HG03439 (cell line): ENCODE results near the gene HNRNPF.

ENCODE experiments used
- ATAC-seq: cut with Tn5 transposase; IDR thresholded peaks from one replicate; pipeline ENCODE4 v1.9.1; 2021; ENCODE audit warnings: mild to moderate bottlenecking, moderate library complexity; ENCODE audit not compliant: unreplicated experiment

Gene HNRNPF

GRCh38 chr10:43380610-43381222 lies 28.3 kb downstream of the HNRNPF start:
- ATAC-seq: no peak

- ATAC-seq: no peak
Measured at GRCh38 chr10:43377424-43377883, 31.5 kb downstream of the HNRNPF start.

- no peak for ATAC-seq
Measured at GRCh38 chr10:43376828-43377423, 32.1 kb downstream of the HNRNPF start.

- ATAC-seq: no peak
Measured at GRCh38 chr10:43376046-43376635, 32.8 kb downstream of the HNRNPF start.

- no peak for ATAC-seq
Measured at GRCh38 chr10:43375401-43376020, 33.5 kb downstream of the HNRNPF start.

- ATAC-seq: no peak
Measured at GRCh38 chr10:43374194-43374593, 34.8 kb downstream of the HNRNPF start.

GRCh38 chr10:43373461-43373860 lies 35.5 kb downstream of the HNRNPF start:
- no peak for ATAC-seq

- ATAC-seq: no peak
Measured at GRCh38 chr10:43372765-43373361, 36.1 kb downstream of the HNRNPF start.

- no peak for ATAC-seq
Measured at GRCh38 chr10:43371418-43371817, 37.6 kb downstream of the HNRNPF start, which contains the start of gene FXYD4. Gene FXYD4, plus strand, starts transcription at chr10:43371636. Its CDS starts 2,111 bp downstream, at chr10:43373747.

GRCh38 chr10:43370671-43371215 lies 38.2 kb downstream of the HNRNPF start:
- ATAC-seq: no peak

- no peak for ATAC-seq
Measured at GRCh38 chr10:43369921-43370320, 39.1 kb downstream of the HNRNPF start.

- ATAC-seq: no peak
Measured at GRCh38 chr10:43365001-43365400, 44.0 kb downstream of the HNRNPF start.

GRCh38 chr10:43362191-43362839 lies 46.7 kb downstream of the HNRNPF start:
- ATAC-seq: peak; percentile 98

- no peak for ATAC-seq
Measured at GRCh38 chr10:43361547-43362190, 47.3 kb downstream of the HNRNPF start.

- no peak for ATAC-seq
Measured at GRCh38 chr10:43360086-43360485, 48.9 kb downstream of the HNRNPF start.

GRCh38 chr10:43355749-43356371 lies 53.1 kb downstream of the HNRNPF start:
- ATAC-seq: no peak

- no peak for ATAC-seq
Measured at GRCh38 chr10:43354879-43355380, 54.1 kb downstream of the HNRNPF start.

- no peak for ATAC-seq
Measured at GRCh38 chr10:43354330-43354635, 54.7 kb downstream of the HNRNPF start.

- no peak for ATAC-seq
Measured at GRCh38 chr10:43353495-43354329, 55.3 kb downstream of the HNRNPF start.
